PFSK-1 (cell line): ENCODE results near the gene TMEM120B.

ENCODE experiments used
- FOXP2 ChIP-seq: optimal IDR thresholded peaks from 2 replicates; pipeline ENCODE3; 2011; ENCODE audit warnings: borderline replicate concordance, control low read depth, inconsistent platforms; ENCODE audit not compliant: insufficient read depth; ENCODE audit errors: extremely low read length, extremely low read depth
- POLR2AphosphoS5 ChIP-seq: IDR thresholded peaks from 2 replicates; pipeline ENCODE4 v1.6.1; 2012; ENCODE audit warnings: low read depth, mild to moderate bottlenecking, control low read depth, low read length, moderate library complexity
- SIN3A ChIP-seq: IDR thresholded peaks from 2 replicates; pipeline ENCODE4 v1.6.1; 2012; ENCODE audit warnings: mild to moderate bottlenecking, low read length, moderate library complexity, borderline replicate concordance; ENCODE audit not compliant: insufficient read depth
- TAF1 ChIP-seq: IDR thresholded peaks from 2 replicates; pipeline ENCODE4 v1.6.1; 2012; ENCODE audit warnings: low read length, control low read depth, borderline replicate concordance; ENCODE audit not compliant: insufficient read depth
- TF ChIP-seq, protein P1 (sequence below), 2 experiments: IDR thresholded peaks; 2 replicates each; pipeline versions ENCODE4 v1.6.1 to v1.8.0; 2011 to 2012; ENCODE audit warnings: low read depth in 2 of 2, low read length in 2 of 2, control low read depth in 1 of 2, inconsistent platforms in 1 of 2, mild to moderate bottlenecking in 1 of 2, moderate library complexity in 1 of 2; ENCODE audit not compliant: insufficient read depth in 1 of 2

The TMEM120B gene

DNA sequence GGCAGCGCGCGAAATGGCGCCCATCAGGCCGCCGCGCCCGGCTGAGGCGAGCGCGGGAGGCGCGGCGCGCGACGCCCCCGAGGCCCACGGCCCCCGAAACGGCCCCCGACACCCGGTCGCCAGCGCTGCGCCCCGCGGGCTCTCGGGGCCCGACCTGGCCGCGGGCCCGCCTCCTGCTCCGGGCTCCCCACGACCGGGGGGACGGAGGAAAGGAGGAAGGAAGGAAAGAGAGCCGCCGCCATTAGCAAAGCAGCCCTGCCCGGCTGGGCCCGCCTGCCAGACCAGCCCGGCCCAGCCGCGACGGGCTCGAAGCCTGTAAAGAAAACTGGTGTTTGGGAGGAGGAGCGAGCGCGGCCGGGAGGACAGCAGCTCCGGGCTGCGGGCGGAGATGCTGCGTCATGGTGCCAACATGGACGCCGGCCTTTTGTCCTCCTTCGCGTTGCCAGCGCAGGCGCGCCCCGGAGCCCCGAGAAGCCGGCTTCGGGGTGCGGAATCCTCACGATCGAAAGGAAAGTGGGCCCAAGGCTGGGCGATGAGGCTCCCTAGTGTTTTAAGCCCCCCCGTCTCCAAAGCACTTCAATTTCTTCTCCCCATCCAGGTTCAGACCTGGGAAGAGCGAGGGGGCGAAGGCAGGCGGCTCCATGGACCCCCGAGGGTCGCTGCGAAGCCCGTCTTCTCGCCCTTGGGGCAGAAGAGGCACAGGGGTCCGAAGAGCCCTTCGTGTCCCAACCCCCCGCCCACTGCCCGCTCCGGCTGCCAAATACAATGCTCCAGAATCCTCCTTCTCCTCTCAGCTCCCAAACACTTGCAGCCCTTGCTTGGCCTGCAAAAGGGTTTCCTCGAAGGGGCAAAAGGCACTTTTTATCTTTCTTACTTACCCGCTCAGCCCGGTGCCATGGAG is 88.4 kb downstream of the TMEM120B start:
- TF ChIP-seq POLR2AphosphoS5 (peak; percentile 12), SIN3A (no peak)

DNA sequence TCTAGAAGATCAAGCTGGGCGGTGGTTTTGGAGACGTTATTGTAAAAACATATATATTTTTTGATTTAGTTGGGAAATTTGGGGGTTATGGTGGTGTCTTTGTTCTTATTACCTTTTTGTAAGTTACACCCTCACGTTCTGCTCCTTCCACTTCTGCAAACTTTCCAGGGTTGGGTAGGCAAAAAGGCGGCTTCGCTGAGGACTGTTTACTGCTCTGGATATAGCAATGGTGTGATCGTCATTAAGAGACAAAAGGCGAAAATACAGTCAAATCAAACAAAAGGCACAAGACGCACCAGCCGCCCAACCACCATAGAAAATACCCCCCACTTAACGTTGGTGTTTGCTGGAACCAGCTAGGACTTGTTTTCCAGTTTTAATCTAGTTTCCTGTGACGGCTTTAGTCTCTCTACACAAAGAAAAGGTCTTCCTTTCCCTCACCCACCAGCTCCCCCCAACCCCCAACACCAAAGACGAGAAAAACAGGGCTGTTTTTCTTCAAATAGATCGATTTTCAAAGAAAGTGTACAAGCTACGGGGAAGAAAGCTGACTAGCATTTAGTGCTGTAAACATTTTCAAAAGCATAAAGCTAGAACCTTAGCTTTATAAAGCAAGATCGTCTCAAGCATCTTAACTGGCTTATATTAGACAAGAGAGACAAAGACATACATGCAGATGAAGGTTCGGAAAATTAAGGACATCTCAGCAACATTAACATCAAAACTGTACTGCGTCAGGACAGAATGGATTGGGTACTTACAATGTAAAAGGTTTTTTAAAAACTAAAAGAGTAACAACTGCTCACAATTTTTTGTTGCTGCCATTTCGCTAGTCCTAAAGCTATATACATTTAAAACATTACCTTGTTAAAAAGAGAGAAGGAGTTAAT is 89.3 kb downstream of the TMEM120B start:
- TF ChIP-seq POLR2AphosphoS5 (peak; percentile 5; the same call in 1 of the 2 replicates), TAF1 (peak; percentile 57; the same call in 1 of the 2 replicates), FOXP2 (no peak)

GRCh38 chr12:121802485-121802842 is 89.9 kb downstream of the TMEM120B start:
- TF ChIP-seq, protein P1, sequence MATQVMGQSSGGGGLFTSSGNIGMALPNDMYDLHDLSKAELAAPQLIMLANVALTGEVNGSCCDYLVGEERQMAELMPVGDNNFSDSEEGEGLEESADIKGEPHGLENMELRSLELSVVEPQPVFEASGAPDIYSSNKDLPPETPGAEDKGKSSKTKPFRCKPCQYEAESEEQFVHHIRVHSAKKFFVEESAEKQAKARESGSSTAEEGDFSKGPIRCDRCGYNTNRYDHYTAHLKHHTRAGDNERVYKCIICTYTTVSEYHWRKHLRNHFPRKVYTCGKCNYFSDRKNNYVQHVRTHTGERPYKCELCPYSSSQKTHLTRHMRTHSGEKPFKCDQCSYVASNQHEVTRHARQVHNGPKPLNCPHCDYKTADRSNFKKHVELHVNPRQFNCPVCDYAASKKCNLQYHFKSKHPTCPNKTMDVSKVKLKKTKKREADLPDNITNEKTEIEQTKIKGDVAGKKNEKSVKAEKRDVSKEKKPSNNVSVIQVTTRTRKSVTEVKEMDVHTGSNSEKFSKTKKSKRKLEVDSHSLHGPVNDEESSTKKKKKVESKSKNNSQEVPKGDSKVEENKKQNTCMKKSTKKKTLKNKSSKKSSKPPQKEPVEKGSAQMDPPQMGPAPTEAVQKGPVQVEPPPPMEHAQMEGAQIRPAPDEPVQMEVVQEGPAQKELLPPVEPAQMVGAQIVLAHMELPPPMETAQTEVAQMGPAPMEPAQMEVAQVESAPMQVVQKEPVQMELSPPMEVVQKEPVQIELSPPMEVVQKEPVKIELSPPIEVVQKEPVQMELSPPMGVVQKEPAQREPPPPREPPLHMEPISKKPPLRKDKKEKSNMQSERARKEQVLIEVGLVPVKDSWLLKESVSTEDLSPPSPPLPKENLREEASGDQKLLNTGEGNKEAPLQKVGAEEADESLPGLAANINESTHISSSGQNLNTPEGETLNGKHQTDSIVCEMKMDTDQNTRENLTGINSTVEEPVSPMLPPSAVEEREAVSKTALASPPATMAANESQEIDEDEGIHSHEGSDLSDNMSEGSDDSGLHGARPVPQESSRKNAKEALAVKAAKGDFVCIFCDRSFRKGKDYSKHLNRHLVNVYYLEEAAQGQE (IDR thresholded peaks at IDR 0.05; ENCODE audit: insufficient read depth in 1 of 2, low read depth in 2 of 2, low read length in 2 of 2) = no peak
- TF ChIP-seq SIN3A (no peak), TAF1 (no peak), POLR2AphosphoS5 (no peak), FOXP2 (no peak)

GRCh38 chr12:121802843-121803698 is 90.5 kb downstream of the TMEM120B start:
- TF ChIP-seq SIN3A (0 out of 2 replicates have a peak, but pooled peaks have one; percentile 19), POLR2AphosphoS5 (peak; percentile 89), FOXP2 (no peak), TAF1 (peak; percentile 90)
- TF ChIP-seq, protein P1 (IDR thresholded peaks at IDR 0.05; ENCODE audit: insufficient read depth in 1 of 2, low read depth in 2 of 2, low read length in 2 of 2) = 0 out of 4 replicates have a peak, but pooled peaks of 1 of the 2 experiments have one; percentile 27

- TF ChIP-seq SIN3A (no peak), FOXP2 (no peak)
Observed at GRCh38 chr12:121803861-121804416, 91.4 kb downstream of the TMEM120B start, which contains the start of gene SETD1B. TSS of gene SETD1B (plus strand) at chr12:121804009. CDS start at chr12:121804738, 729 bp downstream.

GRCh38 chr12:121804417-121805111 is 92.0 kb downstream of the TMEM120B start:
- no peak for TF ChIP-seq SIN3A
- no peak for TF ChIP-seq TAF1
- TF ChIP-seq, protein P1 (IDR thresholded peaks at IDR 0.05; ENCODE audit: insufficient read depth in 1 of 2, low read depth in 2 of 2, low read length in 2 of 2) = no peak
- no peak for TF ChIP-seq FOXP2
- no peak for TF ChIP-seq POLR2AphosphoS5
